Activated CD4-positive, alpha-beta T cell treated with anti-CD3 and anti-CD28 coated beads for 48 hours (primary cell): Measurements from ENCODE around the gene GALNT12.

Source experiments
- DNase-seq: peaks from one replicate; pipeline ENCODE4 v3.0.0-alpha.2; 2020

The GALNT12 gene

DNA sequence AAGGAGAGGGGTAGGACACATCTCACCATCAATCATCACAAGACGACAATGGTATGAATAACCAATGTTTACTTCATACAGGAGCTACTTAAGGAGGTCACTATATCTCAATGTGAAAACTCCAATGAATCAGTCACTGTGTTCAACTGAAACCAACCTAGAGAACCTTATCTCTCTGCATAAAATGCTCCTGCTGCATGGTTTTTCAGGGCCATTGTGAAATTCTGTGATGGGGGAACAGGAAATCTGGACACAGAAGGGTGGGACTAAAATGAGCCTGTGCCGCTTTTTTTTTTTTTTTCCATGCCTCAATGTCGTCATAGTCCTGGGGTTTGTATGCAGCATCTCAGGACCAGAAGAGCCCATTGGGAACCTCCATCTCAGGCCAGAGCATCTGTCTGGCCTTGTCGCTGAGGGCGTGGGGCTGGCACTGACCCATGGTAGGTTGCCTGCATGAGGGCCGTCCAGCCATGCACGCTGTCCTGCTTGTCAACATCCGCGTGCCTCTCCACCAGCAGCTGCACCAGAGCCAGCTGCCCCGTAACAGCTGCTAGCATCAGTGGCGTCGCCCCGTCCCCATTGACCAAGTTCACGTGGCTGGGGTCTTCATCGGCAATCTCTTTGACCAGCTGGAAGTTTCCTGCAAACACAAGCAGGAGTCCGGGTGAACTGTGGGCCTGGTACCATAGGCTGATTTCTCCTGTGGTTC is 23.8 kb upstream of the GALNT12 start:
- DNase-seq = no peak

DNA sequence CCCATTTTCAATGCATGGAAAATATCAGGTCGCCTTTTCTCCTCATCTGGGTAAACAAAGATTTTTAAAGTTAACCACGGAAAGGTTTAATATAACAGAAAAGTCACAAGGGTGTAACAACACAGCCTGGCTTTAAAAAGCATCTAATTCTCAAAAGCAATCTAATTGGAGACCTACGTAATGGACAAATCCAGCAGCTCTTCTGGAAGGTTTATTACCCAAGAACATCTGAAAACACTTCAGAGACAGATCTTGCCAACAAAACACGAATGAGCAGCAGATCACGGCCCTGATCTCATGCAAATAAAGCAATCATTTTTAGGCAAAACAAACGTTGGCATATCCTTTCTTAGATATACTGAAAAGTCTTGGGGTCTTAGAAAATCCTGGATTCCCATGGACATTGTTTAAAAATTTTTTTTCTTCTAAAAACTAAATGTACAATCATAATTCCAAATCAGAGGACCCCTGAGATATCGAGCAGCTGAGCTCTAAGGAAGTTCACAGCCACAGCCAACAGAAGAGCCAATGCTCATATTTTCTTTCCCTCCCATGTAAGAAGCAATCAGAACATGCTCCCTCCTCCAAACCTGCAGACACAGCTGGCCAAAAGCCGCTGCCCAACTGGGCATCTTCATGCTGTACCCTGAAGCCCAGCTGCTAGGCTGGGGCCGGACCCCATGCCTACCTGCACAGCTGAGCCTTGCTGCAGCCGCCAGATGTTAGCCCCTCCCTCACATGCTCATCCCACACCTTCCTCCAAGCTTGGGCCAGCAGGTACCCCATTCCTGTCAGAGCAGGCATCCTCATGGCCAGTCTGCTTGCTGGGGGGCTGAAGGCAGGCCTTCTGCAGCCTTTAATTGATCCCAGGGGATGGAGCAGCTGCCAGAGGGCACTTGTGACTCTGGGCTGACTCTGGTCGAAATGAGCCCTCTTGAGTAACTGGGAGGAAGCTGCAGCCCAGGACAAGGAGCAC is 22.4 kb upstream of the GALNT12 start:
- DNase-seq = no peak

DNA sequence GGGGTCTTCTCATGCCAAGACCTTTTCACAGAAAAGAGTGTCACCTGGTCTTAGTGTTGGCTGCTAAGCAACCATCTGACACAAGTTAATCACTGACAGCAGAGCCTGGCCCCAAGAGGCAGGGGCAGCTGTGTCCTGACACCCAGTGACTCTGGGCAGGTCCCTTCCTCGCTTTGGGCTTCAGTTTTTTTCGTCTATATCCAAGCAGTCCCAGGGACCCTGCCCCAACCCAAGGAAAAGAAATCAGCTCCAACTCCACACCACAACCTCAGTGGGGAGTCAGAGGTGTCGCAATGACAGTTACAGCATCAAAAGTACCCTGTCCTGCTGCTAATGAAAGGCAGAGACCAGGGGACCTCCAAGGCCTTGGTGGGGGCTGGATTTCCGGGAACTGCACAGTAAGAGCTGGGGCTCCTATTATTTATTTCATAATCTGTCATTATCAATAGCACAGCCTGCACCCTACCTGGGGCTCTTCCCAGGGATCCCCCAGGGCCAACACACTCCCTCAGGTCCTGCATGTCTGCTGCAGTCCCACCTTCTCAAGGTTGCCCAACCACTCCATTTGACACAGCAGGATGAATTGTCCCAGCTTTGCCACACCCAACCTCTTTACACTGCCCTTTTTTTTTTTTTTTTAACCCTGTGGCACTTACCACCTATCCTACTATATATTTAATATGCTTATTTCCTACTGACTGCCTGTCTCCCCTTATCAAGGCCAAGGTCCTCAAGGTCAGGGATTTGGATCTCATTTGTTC is 20.5 kb upstream of the GALNT12 start:
- no peak for DNase-seq

DNA sequence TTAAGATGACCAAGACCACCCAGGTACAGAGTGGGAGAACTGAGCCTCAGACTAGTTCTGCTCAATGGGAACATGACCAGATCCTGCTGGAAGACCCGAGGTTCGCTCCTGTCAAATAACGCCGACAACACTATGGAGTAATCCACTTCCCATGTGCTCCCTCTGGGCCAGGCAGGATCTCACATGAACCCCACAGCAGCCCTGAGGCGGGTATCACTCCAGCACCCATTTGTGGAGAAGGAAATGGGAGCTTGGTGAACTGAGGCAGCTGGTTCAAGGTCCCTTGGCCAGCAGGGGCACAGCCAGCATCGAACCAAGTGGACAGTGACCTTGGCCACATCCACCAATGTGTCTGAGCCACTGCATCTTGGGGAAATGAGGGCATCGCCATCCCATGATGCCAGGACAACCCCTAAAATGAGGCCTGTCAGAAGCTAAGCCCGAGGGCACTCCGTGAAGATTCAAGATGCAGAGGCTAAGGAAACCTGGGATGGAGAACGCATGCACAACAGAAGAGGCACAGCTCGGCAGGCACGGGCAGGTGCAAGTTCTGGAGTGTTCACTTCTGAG is 19.6 kb upstream of the GALNT12 start:
- DNase-seq = no peak

DNA sequence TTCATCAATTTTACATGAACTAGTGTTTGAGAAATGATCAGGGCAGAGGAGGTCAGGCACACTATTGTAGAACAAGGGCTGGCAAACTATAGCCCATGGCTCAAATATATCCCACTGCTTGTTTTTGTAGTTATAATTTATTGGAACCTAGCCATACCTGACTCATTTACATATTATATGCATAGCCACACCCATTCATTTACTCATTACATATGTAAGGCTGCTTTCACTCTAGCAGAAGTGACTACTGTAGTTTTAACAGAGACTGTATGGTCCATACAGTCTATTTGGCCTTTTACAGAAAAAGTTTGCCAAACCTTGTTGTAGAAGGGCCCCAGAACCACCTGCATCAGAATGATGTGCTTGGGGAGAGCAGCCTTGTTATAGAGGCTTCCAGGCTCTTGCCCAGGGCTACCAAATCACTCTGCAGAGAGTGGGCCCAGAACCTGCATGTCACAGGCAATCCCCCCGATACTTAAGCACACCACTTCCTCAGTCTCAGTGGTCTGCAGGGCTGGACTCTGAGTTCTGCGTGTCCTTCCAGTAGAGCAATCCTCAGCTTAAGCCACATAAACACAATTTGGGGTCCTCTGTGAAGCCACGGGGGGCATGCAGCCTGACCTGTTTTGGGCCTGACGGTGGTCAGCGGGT is 17.9 kb upstream of the GALNT12 start:
- DNase-seq = no peak

DNA sequence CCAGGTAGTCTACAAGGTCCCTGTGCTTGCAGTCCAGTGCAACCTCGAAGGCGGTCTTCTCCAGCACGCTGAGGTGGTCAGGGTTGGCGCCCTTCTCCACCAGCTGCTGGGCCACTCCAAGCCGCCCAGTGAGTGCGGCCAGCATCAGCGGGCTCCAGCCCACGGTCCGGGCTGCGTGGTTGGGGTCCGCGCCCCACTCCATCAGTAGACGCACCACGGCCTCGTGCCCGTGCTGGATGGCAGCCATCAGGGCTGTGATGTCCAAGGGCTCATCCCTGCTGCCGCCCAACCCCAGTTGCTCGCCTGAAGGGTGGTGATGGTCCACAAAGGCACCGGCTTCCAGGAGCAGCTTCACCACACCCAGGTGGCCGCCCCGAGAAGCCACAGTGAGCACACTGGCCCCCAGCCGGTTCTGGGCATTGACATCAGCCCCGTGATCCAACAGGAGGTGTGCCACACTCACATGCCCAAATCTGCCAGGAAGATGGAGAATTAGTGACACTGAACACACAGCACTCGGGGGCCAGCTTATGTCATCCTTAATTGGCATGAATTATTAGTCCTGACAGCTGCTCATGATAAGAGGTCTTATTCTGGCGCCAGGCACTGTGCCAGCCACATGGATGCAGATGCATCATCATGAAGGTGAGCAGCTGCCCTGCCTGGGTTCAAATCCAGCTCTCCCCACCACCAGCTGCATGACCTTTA is 17.2 kb upstream of the GALNT12 start:
- DNase-seq = no peak

DNA sequence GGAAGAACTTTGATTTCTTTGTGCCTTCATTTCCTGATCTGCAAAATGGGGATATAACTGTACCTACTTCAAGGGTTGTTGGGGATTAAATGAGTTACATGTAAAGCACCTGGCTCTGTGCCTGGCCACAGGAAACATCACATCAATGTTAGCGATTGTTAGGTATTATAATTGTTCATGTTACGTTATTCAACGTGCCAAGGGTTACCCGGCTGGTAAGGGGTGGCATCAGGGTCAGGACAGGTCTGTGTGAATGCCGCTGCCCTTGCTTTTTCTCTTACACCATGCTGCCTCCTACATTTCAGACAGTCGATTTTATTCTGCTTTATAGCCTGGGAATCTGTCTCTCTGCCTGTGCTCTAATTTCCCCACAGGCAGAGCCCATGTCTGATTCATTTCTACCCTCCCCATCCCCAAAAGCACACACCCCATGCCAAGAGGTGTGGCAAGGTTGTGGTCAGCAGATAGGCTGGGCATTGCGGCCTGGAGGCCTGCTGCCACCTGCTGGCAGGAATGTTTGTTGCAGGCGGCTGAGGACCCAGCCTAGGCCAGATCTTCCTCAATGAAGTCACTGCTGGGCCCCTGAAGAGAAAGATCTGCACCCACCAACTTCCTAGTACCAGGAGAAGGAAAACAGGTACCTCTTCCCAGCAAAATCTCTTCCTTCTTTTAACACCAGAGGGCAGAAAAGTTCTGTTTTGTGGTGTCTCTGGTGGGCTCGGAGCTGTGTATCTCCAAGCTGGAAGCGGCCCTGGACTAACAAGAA is 16.4 kb upstream of the GALNT12 start:
- peak; percentile 71 for DNase-seq

DNA sequence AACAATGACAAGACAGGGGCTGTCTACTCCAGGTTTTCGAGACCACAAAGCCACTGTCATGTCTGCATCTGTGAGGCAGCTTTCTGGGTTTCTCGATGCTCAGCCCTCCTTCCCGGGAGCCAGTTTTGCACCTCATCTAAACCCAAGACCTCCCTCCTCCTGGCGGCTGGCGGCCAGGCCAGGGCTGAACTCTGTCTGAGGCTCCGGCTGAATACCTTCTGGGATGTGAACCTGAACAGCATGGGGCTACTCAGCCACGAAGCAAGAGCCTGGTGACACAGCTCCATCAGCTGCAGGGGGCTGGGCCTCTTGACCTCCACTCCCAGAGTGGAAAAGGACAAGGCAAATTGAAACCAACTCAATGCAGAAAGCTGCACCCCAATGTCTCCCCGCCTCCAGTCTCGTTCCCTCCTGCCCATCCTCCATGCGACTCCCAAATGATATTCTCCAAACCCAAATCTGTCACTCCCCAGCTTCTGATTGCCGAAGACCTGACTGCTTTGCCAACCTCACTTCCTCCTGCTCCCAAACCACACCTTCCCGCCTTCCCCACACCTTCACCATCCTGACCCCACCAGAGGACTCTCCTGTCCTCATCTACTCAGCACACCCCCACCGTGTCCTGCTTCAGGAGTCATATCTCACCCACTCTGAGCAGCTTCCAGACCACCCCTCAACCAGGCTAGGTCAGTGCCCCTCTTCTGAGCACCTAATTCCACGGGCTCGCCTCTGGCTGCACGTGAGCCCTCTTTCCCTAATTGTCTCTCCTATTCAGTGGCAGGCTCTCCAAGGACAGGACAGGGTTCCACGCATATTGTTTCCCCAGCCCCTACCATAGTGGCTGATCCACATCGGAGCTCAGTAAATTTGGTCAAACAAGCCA is 15.6 kb upstream of the GALNT12 start:
- DNase-seq = no peak

DNA sequence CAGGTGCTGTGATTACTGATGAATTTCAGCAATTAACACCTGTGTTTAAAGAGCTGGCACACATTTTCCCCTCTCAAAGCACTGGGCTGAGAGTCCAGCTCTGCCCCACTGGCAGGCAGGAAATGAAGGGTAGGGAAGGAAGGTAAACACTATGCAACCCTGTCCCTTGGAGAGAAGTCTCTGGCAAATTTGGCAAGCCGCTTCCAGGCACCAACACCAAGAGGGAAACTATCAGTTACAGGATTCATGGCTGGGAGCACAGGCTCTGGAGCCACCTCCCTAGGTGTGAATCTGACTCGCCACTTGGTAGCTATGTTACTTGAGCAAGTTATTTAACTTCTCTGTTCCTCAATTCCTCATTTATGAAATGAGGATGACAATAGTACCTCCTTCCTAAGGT is 14.4 kb upstream of the GALNT12 start:
- no peak for DNase-seq

DNA sequence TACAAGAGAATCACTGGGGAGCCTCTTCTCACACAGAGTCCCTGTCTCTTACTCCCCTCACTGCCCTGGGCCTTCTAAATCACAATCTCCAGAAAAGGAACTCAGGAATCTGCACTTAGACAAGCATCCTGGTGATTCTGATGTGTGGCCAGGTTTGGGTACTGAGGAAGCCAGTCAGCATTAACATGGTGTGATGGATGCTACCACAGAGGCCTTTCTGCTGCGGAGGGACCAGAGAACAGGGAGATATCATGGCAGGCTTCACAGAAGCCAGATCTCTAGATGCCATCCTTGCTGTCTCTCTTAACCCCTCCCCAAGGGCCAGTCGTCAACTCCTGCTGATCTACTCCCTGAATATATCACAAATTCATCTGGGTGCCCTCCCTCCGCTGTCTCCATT is 12.7 kb upstream of the GALNT12 start:
- DNase-seq = no peak

DNA sequence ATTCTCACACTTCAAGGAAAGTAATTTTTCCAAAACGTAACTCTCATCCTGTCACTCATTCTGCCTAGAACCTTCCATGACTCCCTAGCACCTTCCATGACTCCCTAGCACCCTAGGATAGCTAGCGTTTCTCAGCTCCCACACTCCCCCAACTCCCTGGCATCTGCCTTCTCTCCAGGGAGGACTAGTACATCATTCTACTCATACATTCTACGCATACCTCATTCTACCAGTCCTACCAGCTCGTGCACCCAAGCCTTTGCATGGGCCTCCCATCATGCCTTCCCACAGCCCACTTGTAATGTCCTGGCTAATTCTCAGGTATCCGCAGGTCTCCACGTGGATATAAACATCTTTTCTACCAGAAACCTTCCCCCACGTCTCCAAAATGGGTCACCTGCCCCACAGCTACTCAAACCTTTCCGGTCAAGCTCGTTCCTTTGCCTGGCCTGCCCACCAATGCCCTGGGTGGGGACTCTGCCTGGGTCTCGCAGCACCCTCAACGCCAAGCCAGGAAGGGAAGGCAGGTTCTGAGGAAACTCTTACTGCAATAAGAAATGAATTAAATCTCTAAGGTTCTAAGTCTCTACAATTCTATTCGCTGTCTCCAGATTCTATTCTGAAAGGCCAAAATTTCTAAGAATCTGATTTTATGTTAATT is 12.0 kb upstream of the GALNT12 start:
- no peak for DNase-seq

DNA sequence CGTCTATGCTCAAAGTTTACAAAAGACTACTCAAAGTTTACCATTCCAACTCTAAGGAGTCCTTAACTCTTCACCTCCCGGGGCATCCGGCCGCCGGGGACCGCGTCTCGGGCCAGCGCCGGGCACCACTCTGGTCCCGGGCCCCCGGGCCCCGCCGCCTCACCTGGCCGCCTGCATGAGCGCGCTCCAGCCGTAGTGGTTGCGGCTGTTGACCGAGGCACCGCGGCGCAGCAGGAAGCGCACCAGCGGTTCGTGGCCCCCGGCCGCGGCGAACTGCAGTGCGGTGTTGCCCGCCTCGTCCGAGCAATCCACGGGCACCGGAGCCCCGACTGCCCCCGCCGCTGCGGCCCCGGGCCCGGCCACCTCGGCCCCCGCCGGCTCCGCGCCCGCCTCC is 11.5 kb upstream of the GALNT12 start:
- peak; percentile 23 for DNase-seq

DNA sequence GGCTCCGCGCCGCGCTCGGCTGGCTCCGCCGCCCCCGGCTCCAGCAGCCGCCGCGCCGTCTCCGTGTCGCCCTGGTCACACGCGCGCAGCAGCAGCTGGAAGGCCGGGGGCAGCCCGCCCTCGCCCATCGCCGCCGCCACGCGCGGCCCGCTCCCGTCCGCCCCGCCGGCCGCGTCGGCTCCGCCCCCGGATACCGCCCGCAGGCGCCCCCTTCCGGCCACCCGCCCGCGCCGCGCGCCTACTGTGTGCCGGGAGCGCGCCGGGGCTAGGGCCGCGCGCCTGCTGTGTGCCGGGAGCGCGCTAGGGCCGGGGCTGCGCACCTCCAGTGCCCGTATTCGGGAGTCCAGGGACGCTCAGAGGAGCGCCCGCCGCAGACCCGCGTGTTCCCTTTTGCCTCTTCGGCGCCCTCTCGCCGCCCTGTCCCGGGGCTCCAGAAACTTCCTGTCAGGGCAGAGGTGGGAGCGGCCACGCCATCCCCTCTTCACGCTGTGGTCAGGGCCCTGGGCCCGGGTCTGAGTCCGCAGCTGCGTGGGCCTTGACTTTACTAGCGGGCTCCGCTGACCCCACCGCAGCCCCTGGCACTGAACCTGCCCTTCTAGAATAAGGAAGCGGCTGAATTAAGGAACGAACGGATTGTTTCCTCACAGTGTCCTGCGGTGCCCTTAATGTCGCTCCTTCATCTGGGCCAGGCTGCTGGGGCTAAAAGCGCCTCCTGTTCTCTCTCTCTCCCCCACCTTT is 10.9 kb upstream of the GALNT12 start, which contains the start of gene ANKS6:
ANKS6 (minus strand) TSS at position 192 of the 738 bp plus-strand sequence; CDS start at position 128, 64 bp downstream.
- DNase-seq = peak; percentile 87

DNA sequence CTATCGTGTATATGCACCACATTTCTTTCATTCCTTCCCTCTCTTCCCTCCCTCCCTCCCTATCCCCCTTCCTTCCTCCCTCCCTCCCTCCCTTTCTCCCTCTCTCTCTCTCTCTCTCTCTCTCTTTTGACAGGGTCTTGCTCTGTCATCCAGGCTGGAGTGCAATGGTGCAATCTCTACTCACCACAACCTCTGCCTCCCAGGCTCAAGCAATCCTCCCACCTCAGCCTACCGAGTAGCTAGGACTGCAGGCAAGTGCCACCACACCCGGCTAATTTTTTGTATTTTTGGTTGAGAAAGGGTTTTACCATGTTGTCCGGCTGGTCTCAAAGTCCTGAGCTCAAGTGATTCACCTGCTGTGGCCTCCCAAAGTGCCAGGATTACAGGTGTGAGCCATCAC is 10.0 kb upstream of the GALNT12 start:
- DNase-seq = no peak

DNA sequence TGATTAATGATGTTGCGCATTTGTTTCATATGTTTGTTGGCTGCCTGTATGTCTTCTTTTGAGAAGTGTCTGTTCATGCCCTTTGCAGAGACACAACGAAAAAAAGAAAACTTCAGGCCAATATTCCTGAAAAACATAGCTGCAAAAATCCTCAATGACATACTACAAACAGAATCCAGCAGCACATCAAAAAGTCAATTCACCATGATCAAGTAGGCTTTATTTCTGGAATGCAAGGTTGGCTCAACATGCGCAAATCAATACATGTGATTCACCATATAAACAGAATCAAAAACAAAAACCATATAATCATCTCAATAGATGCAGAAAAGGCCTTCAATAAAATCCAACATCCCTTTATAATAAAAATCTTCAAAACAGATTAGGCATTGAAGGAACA is 9.2 kb upstream of the GALNT12 start:
- DNase-seq = no peak

DNA sequence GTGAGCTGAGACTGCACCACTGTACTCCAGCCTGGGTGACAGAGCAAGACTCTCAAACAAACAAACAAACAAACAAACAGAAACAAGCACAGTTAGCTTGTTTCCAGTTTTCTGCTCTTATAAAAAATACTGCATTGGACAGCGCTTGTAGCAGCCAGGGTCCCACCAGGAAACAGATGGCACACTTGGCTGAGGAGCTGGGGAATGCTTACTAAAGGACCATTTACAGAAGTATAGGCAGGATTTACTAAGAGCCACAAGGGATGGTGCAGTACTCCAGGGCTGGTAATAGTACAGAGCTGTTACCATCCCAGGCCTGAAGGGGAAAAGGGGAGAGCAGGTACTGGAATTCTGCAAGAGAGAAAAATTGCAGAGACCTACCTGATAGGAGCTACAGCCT is 5.9 kb upstream of the GALNT12 start:
- DNase-seq = no peak

DNA sequence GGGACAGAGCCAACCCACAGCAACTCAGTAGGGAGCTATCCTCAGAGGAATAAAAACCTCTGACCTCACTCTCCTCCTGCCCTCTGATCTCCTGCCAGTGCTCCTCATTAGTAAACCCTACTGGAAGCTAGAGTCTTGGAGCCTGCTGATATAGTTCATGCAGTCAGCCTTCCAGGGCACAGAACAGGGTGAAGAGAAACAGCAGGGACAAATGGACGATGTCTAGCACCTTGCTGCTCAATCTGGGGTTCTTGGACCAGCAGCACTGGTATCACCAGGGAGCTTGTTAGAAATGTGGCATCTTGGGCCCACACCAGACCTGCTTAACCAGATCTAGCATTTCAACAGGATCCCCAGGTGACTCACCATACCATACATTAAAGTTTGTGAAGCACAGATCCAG is 5.5 kb upstream of the GALNT12 start:
- DNase-seq = no peak

DNA sequence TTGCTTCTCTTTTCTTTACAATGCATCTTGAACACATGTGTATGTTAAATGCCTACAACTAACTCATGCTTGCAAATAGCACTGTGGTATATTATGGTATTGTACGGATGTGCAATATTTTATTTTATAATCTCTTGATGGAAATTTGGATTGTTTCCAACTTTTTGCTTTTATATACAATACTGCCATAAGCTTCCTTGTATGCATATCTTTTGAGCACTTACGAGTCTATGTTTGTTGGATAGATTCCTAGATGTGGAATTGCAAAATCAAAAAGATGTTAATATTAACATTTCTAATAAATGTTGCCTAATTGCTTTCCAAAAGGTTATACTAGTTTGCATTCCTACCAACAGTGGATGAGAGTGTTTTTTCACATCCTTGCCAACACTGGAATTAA is 3.4 kb upstream of the GALNT12 start:
- no peak for DNase-seq
